MCF 10A (cell line): ENCODE measurements around the gene GPSM1. TPM values are rescaled to one million over a fixed set of nuclear protein-coding genes. Genes with fewer than 3 reads are reported as not detected.

Experiments used
- BruUV-seq: library from RNA; stranded (reverse); fragments of 400-500 nt; replicated peaks from 2 replicates; lab custom pipeline; 2021; lab: Mats Ljungman, UMichigan
- CTCF ChIA-PET: fragments of 300-600 bp; sonication (Branson Sonifier 250); formaldehyde crosslinking; extraction: SDS; loops from one replicate; lab custom pipeline; 2021; ENCODE audit warnings: antibody characterized with exemption, inconsistent platforms; lab: Yijun Ruan, JAX
- POLR2A ChIA-PET: fragments of 300-600, 350-650 bp; sonication (Branson Sonifier 250); formaldehyde crosslinking; extraction: SDS; loops from one replicate; lab custom pipeline; 2020; ENCODE audit warnings: antibody characterized with exemption, inconsistent platforms; lab: Yijun Ruan, JAX
- DNase-seq: peaks from one replicate; pipeline ENCODE4 v3.0.0-alpha.2; 2018; ENCODE audit not compliant: unreplicated experiment
- H3K27ac Mint-ChIP-seq: one replicate; pipeline ENCODE4 v1.8.0; 2022; ENCODE audit warnings: mild to moderate bottlenecking, low read depth, mixed read lengths; ENCODE audit not compliant: unreplicated experiment
- H3K27me3 Mint-ChIP-seq: one replicate; pipeline ENCODE4 v1.8.0; 2022; ENCODE audit warnings: mixed read lengths; ENCODE audit not compliant: insufficient read depth, unreplicated experiment
- H3K36me3 Mint-ChIP-seq: one replicate; pipeline ENCODE4 v1.8.0; 2022; ENCODE audit warnings: mild to moderate bottlenecking, moderate library complexity, mixed read lengths; ENCODE audit not compliant: insufficient read depth, unreplicated experiment
- H3K4me1 Mint-ChIP-seq: one replicate; pipeline ENCODE4 v1.8.0; 2022; ENCODE audit warnings: mixed read lengths; ENCODE audit not compliant: insufficient read depth, unreplicated experiment
- H3K4me3 Mint-ChIP-seq: one replicate; pipeline ENCODE4 v1.8.0; 2022; ENCODE audit warnings: mild to moderate bottlenecking, moderate library complexity, mixed read lengths; ENCODE audit not compliant: unreplicated experiment
- H3K9me3 Mint-ChIP-seq: one replicate; pipeline ENCODE4 v1.8.0; 2022; ENCODE audit warnings: mixed read lengths; ENCODE audit not compliant: unreplicated experiment
- CTCF ChIP-seq: fragments of 200-600 bp; IDR thresholded peaks from one replicate; pipeline ENCODE4 v1.8.0; 2022; ENCODE audit warnings: antibody characterized with exemption, mild to moderate bottlenecking; ENCODE audit not compliant: unreplicated experiment
- intact Hi-C: fragments of 100-400 bp; cut with micrococcal nuclease; formaldehyde crosslinking; loops from 2 replicates; pipeline ENCODE4 v1.14.1; 2022
- total RNA-seq: library from RNA; stranded (reverse); gene quantifications from 2 replicates; pipeline ENCODE4 v1.2.3, GENCODE V29; 2022

GPSM1 gene
- total RNA-seq, 1 experiment from 2014 or later = 15.5 TPM

GRCh38 chr9:136302527-136302926 is 24.8 kb upstream of the GPSM1 start:
- CTCF ChIA-PET = no interaction called here
- intact Hi-C loops = no loop called here
- Mint-ChIP-seq H3K27ac (no peak overlapping the region), H3K27me3 (peaks cover 8% of the 10 kb centered on the region), H3K4me1 (no peaks in the 10 kb centered on the region), H3K4me3 (no peak overlapping the region), H3K36me3 (no peaks in the 10 kb centered on the region), H3K9me3 (no peaks in the 10 kb centered on the region)
- no peak for TF ChIP-seq CTCF
- DNase-seq = no peak
- BruUV-seq = no TSS peak
- POLR2A ChIA-PET = no interaction called here

- ChIA-PET POLR2A (no interaction called here), CTCF (no interaction called here)
- TF ChIP-seq CTCF = no peak
- H3K36me3 Mint-ChIP-seq = no peaks in the 10 kb centered on the region
- no peaks in the 10 kb centered on the region for H3K9me3 Mint-ChIP-seq
- no peak overlapping the region for H3K4me3 Mint-ChIP-seq
- no TSS peak for BruUV-seq
- intact Hi-C loops = no loop called here
- no peak overlapping the region for H3K27ac Mint-ChIP-seq
- H3K27me3 Mint-ChIP-seq = peaks cover 8% of the 10 kb centered on the region
- no peaks in the 10 kb centered on the region for H3K4me1 Mint-ChIP-seq
- DNase-seq = no peak
Measured at GRCh38 chr9:136303066-136303824, 24.1 kb upstream of the GPSM1 start.

GRCh38 chr9:136303825-136304416 is 23.4 kb upstream of the GPSM1 start, which contains the start of gene CCDC187:
CCDC187 (minus strand) TSS chr9:136304094; CDS start chr9:136303830, 264 bp downstream.
- H3K27ac Mint-ChIP-seq = no peak within 1 kb of the TSS
- no peak for TF ChIP-seq CTCF
- no peak for DNase-seq
- intact Hi-C loops = no loop called here
- ChIA-PET CTCF (no interaction called here), POLR2A (no interaction called here)
- no peaks in the 10 kb centered on the region for H3K36me3 Mint-ChIP-seq
- H3K27me3 Mint-ChIP-seq = peaks cover 8% of the 10 kb centered on the region
- no peaks in the 10 kb centered on the region for H3K9me3 Mint-ChIP-seq
- H3K4me1 Mint-ChIP-seq = no peaks in the 10 kb centered on the region
- BruUV-seq = no TSS peak
- no peak within 1 kb of the TSS for H3K4me3 Mint-ChIP-seq

- Mint-ChIP-seq H3K9me3 (no peaks in the 10 kb centered on the region), H3K27me3 (peaks cover 8% of the 10 kb centered on the region), H3K36me3 (no peaks in the 10 kb centered on the region), H3K4me1 (no peaks in the 10 kb centered on the region), H3K4me3 (no peak overlapping the region), H3K27ac (no peak overlapping the region)
- BruUV-seq = no TSS peak
- intact Hi-C loops = no loop called here
- ChIA-PET POLR2A (no interaction called here), CTCF (no interaction called here)
- DNase-seq = no peak
- TF ChIP-seq CTCF = no peak
Measured at GRCh38 chr9:136304456-136304855, 22.9 kb upstream of the GPSM1 start.
